ENCODE results near the gene STXBP5.
A peak's percentile ranks its signal among the peaks of the same experiment; 100 is the strongest.
"Not testable (repeated sequence)": the region's sequence is repeated elsewhere in the genome, so short reads cannot be mapped to it uniquely, and the experiment has no call there.

The STXBP5 gene

GRCh38 chr6:147251072-147251471 lies 46.9 kb downstream of the STXBP5 start:
- no peak for DNase-seq

- not testable (repeated sequence) for DNase-seq
Measured at GRCh38 chr6:147254929-147255473, 50.8 kb downstream of the STXBP5 start.

GRCh38 chr6:147255948-147256674 lies 51.9 kb downstream of the STXBP5 start:
- DNase-seq, result no peak

- DNase-seq, result no peak
Measured at GRCh38 chr6:147257760-147258159, 53.5 kb downstream of the STXBP5 start.

GRCh38 chr6:147260091-147260490 lies 55.9 kb downstream of the STXBP5 start:
- DNase-seq, result no peak

GRCh38 chr6:147262946-147263345 lies 58.7 kb downstream of the STXBP5 start:
- DNase-seq, result no peak

GRCh38 chr6:147266821-147267220 lies 62.6 kb downstream of the STXBP5 start:
- no peak for DNase-seq

GRCh38 chr6:147267658-147268057 lies 63.4 kb downstream of the STXBP5 start:
- no peak for DNase-seq

GRCh38 chr6:147268254-147268653 lies 64.0 kb downstream of the STXBP5 start:
- DNase-seq, result no peak

GRCh38 chr6:147274012-147274411 lies 69.8 kb downstream of the STXBP5 start:
- no peak for DNase-seq

- DNase-seq, result no peak
Measured at GRCh38 chr6:147274776-147275175, 70.6 kb downstream of the STXBP5 start.

- DNase-seq, result no peak
Measured at GRCh38 chr6:147278891-147279290, 74.7 kb downstream of the STXBP5 start.

GRCh38 chr6:147279427-147279826 lies 75.2 kb downstream of the STXBP5 start:
- no peak for DNase-seq

- no peak for DNase-seq
Measured at GRCh38 chr6:147281895-147282565, 77.8 kb downstream of the STXBP5 start.

GRCh38 chr6:147282566-147282959 lies 78.3 kb downstream of the STXBP5 start:
- no peak for DNase-seq

- peak; percentile 21 for DNase-seq
Measured at GRCh38 chr6:147283460-147283859, 79.2 kb downstream of the STXBP5 start.

GRCh38 chr6:147285087-147285855 lies 81.1 kb downstream of the STXBP5 start:
- peak; percentile 1 for DNase-seq

GRCh38 chr6:147287869-147288271 lies 83.7 kb downstream of the STXBP5 start:
- no peak for DNase-seq

- DNase-seq, result no peak
Measured at GRCh38 chr6:147297124-147297523, 92.9 kb downstream of the STXBP5 start.

GRCh38 chr6:147297663-147298316 lies 93.6 kb downstream of the STXBP5 start:
- DNase-seq, result no peak

GRCh38 chr6:147298461-147298860 lies 94.2 kb downstream of the STXBP5 start:
- no peak for DNase-seq

- no peak for DNase-seq
Measured at GRCh38 chr6:147299035-147299434, 94.8 kb downstream of the STXBP5 start.

- DNase-seq, result no peak
Measured at GRCh38 chr6:147301070-147301469, 96.9 kb downstream of the STXBP5 start.
